CD4-positive, CD25-positive, alpha-beta regulatory T cell (primary cell): ENCODE results near the gene ZNF331. TPM values are rescaled to one million over a fixed set of nuclear protein-coding genes. Genes with fewer than 3 reads are reported as not detected.
A peak's percentile ranks its signal among the peaks of the same experiment; 100 is the strongest.
"Not testable (repeated sequence)": the region's sequence is repeated elsewhere in the genome, so short reads cannot be mapped to it uniquely, and the experiment has no call there.

Source experiments
- ATAC-seq, 2 donors: fragments of 150-1000 bp; cut with Tn5 transposase; one replicate each; pipeline ENCODE4 v1.10.0; 2021; ENCODE audit warnings: low read depth in 2 of 2, moderate number of reproducible peaks in 2 of 2, moderate library complexity in 1 of 2
- DNase-seq, 3 donors: peaks; one replicate each; pipeline versions ENCODE4 v3.0.0 to v3.0.0-alpha.2; 2012 to 2022; ENCODE audit warnings: mixed read lengths in 1 of 3
- H3K27ac ChIP-seq: one replicate; pipeline ENCODE4 v1.7.0; 2013; ENCODE audit warnings: mild to moderate bottlenecking, low read length; ENCODE audit not compliant: insufficient read depth, poor library complexity, severe bottlenecking
- H3K27me3 ChIP-seq: one replicate; pipeline ENCODE4 v1.7.0; 2013; ENCODE audit warnings: low read length; ENCODE audit not compliant: control insufficient read depth, insufficient read depth
- H3K36me3 ChIP-seq: one replicate; pipeline ENCODE4 v1.7.0; 2013; ENCODE audit warnings: mild to moderate bottlenecking, low read length, moderate library complexity; ENCODE audit not compliant: control insufficient read depth, insufficient read depth
- H3K4me1 ChIP-seq: 2 replicates; pipeline ENCODE4 v1.7.0; 2013; ENCODE audit warnings: mild to moderate bottlenecking, low read length; ENCODE audit not compliant: insufficient read depth, control insufficient read depth, poor library complexity, severe bottlenecking
- H3K4me3 ChIP-seq: one replicate; pipeline ENCODE4 v1.7.0; 2013; ENCODE audit warnings: low read depth, mild to moderate bottlenecking, low read length, moderate library complexity
- H3K9me3 ChIP-seq, 2 experiments: 1 replicate in 1 of 2; 2 replicates in 1 of 2; pipeline ENCODE4 v1.7.0; 2013; ENCODE audit warnings: low read length in 2 of 2, mild to moderate bottlenecking in 1 of 2, moderate library complexity in 1 of 2; ENCODE audit not compliant: control insufficient read depth in 2 of 2
- H3K27ac Mint-ChIP-seq, 3 donors: one replicate each; pipeline ENCODE4 v1.8.0; 2020 to 2022; ENCODE audit warnings: mild to moderate bottlenecking in 3 of 3, mixed read lengths in 3 of 3, moderate library complexity in 2 of 3
- H3K27me3 Mint-ChIP-seq: one replicate; pipeline ENCODE4 v1.8.0; 2022; ENCODE audit warnings: mild to moderate bottlenecking, mixed read lengths
- H3K36me3 Mint-ChIP-seq: one replicate; pipeline ENCODE4 v1.8.0; 2020; ENCODE audit warnings: mixed read lengths
- H3K4me1 Mint-ChIP-seq, 4 donors: one replicate each; pipeline ENCODE4 v1.8.0; 2020 to 2022; ENCODE audit warnings: mixed read lengths in 4 of 4, mild to moderate bottlenecking in 1 of 4
- H3K4me3 Mint-ChIP-seq, 4 donors: one replicate each; pipeline ENCODE4 v1.8.0; 2020 to 2022; ENCODE audit warnings: mild to moderate bottlenecking in 4 of 4, mixed read lengths in 4 of 4, moderate library complexity in 3 of 4
- H3K9me3 Mint-ChIP-seq, 7 donors: one replicate each; pipeline ENCODE4 v1.8.0; 2020 to 2022; ENCODE audit warnings: mixed read lengths in 7 of 7, mild to moderate bottlenecking in 3 of 7, moderate library complexity in 2 of 7
- polyA plus RNA-seq, 4 donors: library from polyadenylated mRNA; unstranded; fragments of 300-500 nt; fragmentation: Illumina TruSeq; gene quantifications; one replicate each; pipeline ENCODE4 v1.2.3, GENCODE V29; 2021
- total RNA-seq: library from RNA; stranded (reverse); gene quantifications from one replicate; pipeline ENCODE4 v1.2.3, GENCODE V29; 2022

ZNF331 gene
- total RNA-seq: 504 TPM
- polyA plus RNA-seq: 10 to 100 TPM; 27.9 to 46.7 (median 38.3) TPM

DNA sequence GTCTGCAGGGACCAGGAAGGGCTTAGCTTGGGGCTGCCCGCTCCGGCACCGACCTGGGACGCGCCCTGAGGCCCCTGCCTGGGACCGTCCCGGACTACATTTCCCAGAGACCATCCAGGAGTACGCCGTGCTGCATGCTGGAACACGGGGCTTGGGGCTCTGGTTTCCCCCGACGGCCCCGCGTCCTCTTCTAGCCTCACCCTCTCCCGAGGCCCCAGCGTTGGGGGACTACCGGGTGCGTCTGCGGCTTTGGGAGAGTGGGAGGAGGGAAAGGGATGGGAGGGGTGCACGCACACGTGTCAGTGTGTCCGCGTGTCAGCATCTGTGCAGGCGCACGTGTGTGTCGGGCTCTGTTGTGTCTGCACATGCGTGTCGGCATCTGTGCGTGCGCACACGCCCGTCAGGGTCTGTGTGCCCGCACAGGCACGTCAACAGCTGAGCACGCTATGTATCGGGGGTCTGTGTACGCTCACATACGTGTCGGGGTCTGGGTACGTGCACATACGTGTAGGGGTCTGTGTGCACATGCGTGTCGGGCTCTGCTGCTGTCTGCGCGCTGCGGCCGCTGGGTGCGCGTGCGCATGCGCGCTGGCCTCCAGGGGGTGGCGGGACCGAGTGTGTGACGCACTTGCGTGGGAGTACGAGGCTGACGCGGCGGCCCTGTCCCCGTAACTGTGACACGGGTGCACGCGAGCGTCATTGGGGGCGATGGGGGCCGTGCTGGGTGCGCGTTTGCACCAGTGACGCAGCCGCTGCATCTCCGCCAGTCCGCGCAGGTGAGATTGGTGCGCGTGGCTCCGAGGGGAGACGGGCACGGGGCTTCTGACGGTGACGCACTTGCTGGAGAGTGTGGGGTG is at the start of gene ZNF331:
Gene ZNF331, plus strand, starts transcription at position 625 of the 857 bp plus-strand sequence. CDS start 31,232 bp downstream, outside the sequence.
- H3K9me3 ChIP-seq: peaks cover 0 to 2% of the 10 kb centered on the region in 2 experiments
- H3K36me3 ChIP-seq: peaks cover 15% of the 10 kb centered on the region
- peaks cover 6 to 37% (median 17%) of the 10 kb centered on the region in 4 donors for H3K4me1 Mint-ChIP-seq
- DNase-seq: peak; percentile 89 to 94 (median 90)
- peaks cover 9% of the 10 kb centered on the region for H3K4me1 ChIP-seq
- H3K4me3 ChIP-seq: peak within 1 kb of the TSS; percentile 69
- H3K36me3 Mint-ChIP-seq: peaks cover 41% of the 10 kb centered on the region
- peak within 1 kb of the TSS; percentile 97 for H3K27ac ChIP-seq
- peaks cover 6% of the 10 kb centered on the region for H3K27me3 Mint-ChIP-seq
- no peaks in the 10 kb centered on the region for H3K27me3 ChIP-seq
- peaks cover 0 to 15% (median 1%) of the 10 kb centered on the region in 7 donors for H3K9me3 Mint-ChIP-seq
- H3K4me3 Mint-ChIP-seq: peak within 1 kb of the TSS; percentile 91 to 98 (median 92)
- peak; percentile 83 to 87 for ATAC-seq
- peak within 1 kb of the TSS; percentile 93 to 100 (median 99) for H3K27ac Mint-ChIP-seq

DNA sequence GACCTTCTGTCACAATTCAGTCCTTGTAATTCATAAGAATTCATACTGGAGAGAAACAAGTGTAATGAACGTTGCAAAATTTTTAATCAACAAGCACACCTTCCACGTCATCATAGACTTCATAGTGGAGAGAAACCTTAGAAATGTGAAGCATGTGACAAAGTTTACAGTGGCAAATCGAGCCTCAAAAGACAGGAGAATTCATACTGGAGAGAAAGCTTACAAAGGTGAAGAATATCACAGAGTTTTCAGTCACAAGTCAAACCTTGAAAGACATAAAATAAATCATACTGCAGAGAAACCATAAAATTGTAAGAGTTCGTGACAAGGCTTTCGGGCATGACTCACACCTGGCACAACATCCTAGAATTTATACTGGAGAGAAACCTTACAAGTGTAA is 45.8 kb upstream of the ZNF331 start:
- no peaks in the 10 kb centered on the region for H3K27me3 Mint-ChIP-seq
- H3K27ac Mint-ChIP-seq: no peak overlapping the region
- Histone ChIP-seq H3K4me1 (no peaks in the 10 kb centered on the region), H3K27me3 (no peaks in the 10 kb centered on the region), H3K27ac (no peak overlapping the region), H3K9me3 (peaks cover 79 to 96% of the 10 kb centered on the region in 2 experiments), H3K36me3 (peaks cover 39% of the 10 kb centered on the region), H3K4me3 (no peak overlapping the region)
- ATAC-seq (no peak), DNase-seq (no peak)
- H3K9me3 Mint-ChIP-seq: peaks cover 0 to 82% (median 31%) of the 10 kb centered on the region in 7 donors
- peaks cover 54% of the 10 kb centered on the region for H3K36me3 Mint-ChIP-seq
- no peaks in the 10 kb centered on the region for H3K4me1 Mint-ChIP-seq
- no peak overlapping the region for H3K4me3 Mint-ChIP-seq

DNA sequence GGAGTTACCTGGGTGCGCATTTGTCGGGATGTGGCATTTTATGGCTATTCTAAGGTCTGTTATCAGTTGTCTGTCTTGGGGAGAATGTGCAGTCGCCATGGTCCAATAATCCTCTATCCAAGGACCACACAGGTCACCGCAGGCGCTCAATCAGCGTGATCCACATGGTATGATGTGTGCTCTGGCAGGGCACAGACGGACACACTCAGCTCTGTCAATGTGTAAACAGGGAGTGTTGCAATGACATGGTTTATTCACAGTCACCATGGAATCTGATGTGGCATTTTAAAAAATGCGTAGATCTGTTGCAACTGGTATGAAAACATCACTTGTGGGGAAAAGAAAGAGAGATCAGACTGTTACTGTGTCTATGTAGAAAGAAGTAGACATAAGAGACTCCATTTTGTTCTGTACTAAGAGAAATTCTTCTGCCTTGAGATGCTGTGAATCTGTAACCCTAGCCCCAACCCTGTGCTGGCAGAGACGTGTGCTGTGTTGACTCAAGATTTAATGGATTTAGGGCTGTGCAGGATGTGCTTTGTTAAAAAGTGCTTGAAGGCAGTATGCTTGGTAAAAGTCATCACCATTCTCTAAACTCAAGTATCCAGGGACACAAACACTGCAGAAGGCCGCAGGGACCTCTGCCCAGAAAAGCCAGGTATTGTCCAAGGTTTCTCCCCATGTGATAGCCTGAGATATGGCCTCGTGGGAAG is 40.5 kb upstream of the ZNF331 start:
- not testable (repeated sequence) for H3K27ac ChIP-seq, DNase-seq, H3K4me1 Mint-ChIP-seq, H3K4me1 ChIP-seq, H3K27ac Mint-ChIP-seq, H3K36me3 ChIP-seq, ATAC-seq, H3K4me3 ChIP-seq, H3K27me3 ChIP-seq, H3K27me3 Mint-ChIP-seq, H3K4me3 Mint-ChIP-seq
- Mint-ChIP-seq H3K9me3 (peaks cover 0 to 55% (median 29%) of the 10 kb centered on the region in 7 donors), H3K36me3 (peaks cover 16% of the 10 kb centered on the region)
- H3K9me3 ChIP-seq: peaks cover 43 to 57% of the 10 kb centered on the region in 2 experiments

DNA sequence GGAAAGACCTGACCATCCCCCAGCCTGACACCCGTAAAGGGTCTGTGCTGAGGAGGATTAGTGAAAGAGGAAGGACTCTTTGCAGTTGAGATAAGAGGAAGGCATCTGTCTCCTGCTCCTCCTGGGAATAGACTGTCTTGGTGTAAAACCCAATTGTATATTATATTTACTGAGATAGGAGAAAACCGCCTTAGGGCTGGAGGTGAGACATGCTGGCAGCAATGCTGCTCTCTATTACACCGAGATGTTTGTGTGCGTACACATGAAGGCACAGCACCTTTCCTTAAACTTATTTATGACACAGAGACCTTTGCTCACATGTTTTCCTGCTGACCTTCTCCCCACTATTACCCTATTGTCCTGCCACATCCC is 39.9 kb upstream of the ZNF331 start:
- H3K4me3 ChIP-seq, H3K27ac Mint-ChIP-seq, H3K4me1 Mint-ChIP-seq, ATAC-seq, H3K27me3 Mint-ChIP-seq, H3K27me3 ChIP-seq, H3K27ac ChIP-seq, H3K4me1 ChIP-seq, H3K36me3 ChIP-seq, DNase-seq, H3K4me3 Mint-ChIP-seq: not testable (repeated sequence)
- H3K36me3 Mint-ChIP-seq: peaks cover 15% of the 10 kb centered on the region
- peaks cover 37 to 52% of the 10 kb centered on the region in 2 experiments for H3K9me3 ChIP-seq
- H3K9me3 Mint-ChIP-seq: peaks cover 0 to 49% (median 26%) of the 10 kb centered on the region in 7 donors

DNA sequence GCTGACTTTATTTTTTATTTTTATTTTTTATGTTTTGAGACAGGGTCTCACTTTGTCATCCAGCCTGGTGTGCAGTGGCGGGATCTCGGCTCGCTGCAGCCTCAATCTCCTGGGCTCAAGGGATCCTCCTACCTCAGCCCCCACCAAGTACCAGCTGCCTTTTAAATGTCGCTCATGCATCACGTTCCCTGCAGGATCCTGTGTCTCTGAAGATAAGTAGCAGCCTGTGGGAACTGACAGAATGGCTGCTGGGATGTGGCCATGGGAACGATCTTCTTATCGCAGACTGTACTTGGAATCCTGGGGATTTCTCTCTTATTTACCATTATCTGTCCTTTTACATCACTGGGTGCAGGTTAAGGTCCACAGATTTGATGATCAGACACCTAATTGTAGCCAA is 34.8 kb upstream of the ZNF331 start:
- H3K4me3 Mint-ChIP-seq, H3K4me3 ChIP-seq, H3K27ac Mint-ChIP-seq, H3K36me3 Mint-ChIP-seq, H3K27ac ChIP-seq, DNase-seq, ATAC-seq, H3K4me1 Mint-ChIP-seq, H3K4me1 ChIP-seq, H3K9me3 ChIP-seq, H3K36me3 ChIP-seq, H3K27me3 ChIP-seq: not testable (repeated sequence)
- Mint-ChIP-seq H3K9me3 (peaks cover 0 to 18% (median 11%) of the 10 kb centered on the region in 7 donors), H3K27me3 (peaks cover 13% of the 10 kb centered on the region)

DNA sequence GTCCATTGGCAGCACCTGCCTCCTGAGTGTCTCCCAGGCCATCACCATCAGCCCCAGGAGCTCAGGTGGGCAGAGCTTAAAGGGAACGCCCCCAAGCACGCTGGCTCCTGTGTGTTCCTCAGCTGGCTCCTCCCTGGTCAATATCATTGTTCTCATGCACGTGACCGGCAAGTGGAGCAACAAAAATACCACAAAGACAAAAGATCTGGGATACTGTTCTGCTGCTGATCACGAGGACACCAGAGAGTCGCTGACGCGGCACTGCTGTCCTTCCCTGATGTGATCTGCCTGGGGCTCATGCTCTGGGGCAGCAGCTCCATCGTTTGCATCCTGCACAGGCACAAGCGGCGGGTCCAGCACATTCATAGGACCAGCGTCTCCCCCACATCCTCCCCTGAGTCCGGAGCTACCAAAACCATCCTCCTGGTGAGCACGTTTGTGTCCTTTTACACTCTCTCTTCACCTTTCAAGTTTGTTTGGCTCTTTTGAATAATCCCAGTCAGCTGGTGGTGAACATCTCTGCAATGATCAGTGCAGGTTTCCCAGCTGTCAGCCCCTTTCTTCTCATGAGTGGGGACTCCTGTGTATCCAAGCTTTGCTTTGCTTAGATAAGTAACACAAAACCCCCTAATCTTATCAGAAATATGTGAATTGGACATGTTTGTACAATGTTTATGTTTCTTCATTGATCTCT is 34.1 kb upstream of the ZNF331 start:
- DNase-seq, H3K4me1 Mint-ChIP-seq, H3K36me3 Mint-ChIP-seq, ATAC-seq, H3K27ac Mint-ChIP-seq, H3K9me3 ChIP-seq, H3K27me3 ChIP-seq, H3K27ac ChIP-seq, H3K4me3 Mint-ChIP-seq, H3K4me1 ChIP-seq, H3K36me3 ChIP-seq, H3K4me3 ChIP-seq: not testable (repeated sequence)
- H3K9me3 Mint-ChIP-seq: peaks cover 0 to 14% (median 5%) of the 10 kb centered on the region in 7 donors
- peaks cover 15% of the 10 kb centered on the region for H3K27me3 Mint-ChIP-seq

DNA sequence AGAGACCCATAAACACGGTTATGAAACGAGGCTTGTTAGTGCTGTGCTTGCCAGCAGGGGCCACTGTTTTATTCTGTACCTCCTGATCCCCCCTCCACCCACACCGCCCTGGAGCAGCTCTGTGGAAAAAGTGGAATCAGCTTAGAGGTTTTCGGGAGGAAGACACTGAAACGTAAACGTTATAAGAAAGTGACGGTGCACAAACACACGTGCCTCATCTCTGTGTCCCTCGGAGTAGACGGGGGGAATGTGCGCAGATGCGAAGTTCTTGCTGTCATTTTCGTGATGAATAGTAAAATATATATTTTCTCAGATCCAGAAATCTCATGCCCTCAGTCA is 33.6 kb upstream of the ZNF331 start:
- Mint-ChIP-seq H3K9me3 (peaks cover 0 to 14% (median 5%) of the 10 kb centered on the region in 7 donors), H3K27me3 (peaks cover 15% of the 10 kb centered on the region)
- H3K27ac ChIP-seq, H3K9me3 ChIP-seq, H3K36me3 ChIP-seq, H3K36me3 Mint-ChIP-seq, H3K4me1 Mint-ChIP-seq, H3K27ac Mint-ChIP-seq, H3K4me3 ChIP-seq, H3K27me3 ChIP-seq, ATAC-seq, DNase-seq, H3K4me3 Mint-ChIP-seq, H3K4me1 ChIP-seq: not testable (repeated sequence)
